ENCODE results near the gene ZNF213.

GRCh38 chr16:3134338-3135125 lies at the start of gene ZNF213:
- TF ChIP-seq EZH2phosphoT487 (IDR thresholded peaks at IDR 0.05; ENCODE audit: unreplicated experiment) = no peak
- peak; percentile 77 for TF ChIP-seq POLR2AphosphoS5 (IDR thresholded peaks at IDR 0.05; ENCODE audit: low read depth)
- TF ChIP-seq CTCF (conservative IDR thresholded peaks at IDR 0.05; ENCODE audit: low read depth in 2 of 2) = no peak
- no peak for TF ChIP-seq EZH2 (IDR thresholded peaks at IDR 0.05; ENCODE audit: low read depth, unreplicated experiment)
- no peak for TF ChIP-seq REST (IDR thresholded peaks at IDR 0.05; ENCODE audit: unreplicated experiment)
- no peak for TF ChIP-seq ZNF462 (CRISPR knock-in tag; IDR thresholded peaks at IDR 0.05)
- no peak for TF ChIP-seq NANOG (IDR thresholded peaks at IDR 0.05; ENCODE audit: borderline replicate concordance)
- TF ChIP-seq CREB1 (CRISPR knock-in tag; IDR thresholded peaks at IDR 0.05; ENCODE audit: low read depth) = peak; percentile 94
- TF ChIP-seq JUNB (IDR thresholded peaks at IDR 0.05; ENCODE audit: unreplicated experiment) = no peak
- TF ChIP-seq STAT1 (IDR thresholded peaks at IDR 0.05; ENCODE audit: unreplicated experiment) = no peak
